Measurements from ENCODE around the gene KIAA0408.

Gene KIAA0408

GRCh38 chr6:127459231-127459641 is at the start of gene KIAA0408:
Gene KIAA0408 (minus strand): TSS chr6:127459389. CDS start chr6:127453981, 5,408 bp downstream.
- no peak for FAIRE-seq

- FAIRE-seq = no peak
Measured at GRCh38 chr6:127506894-127507293, 47.7 kb upstream of the KIAA0408 start.

GRCh38 chr6:127503022-127503421 is 43.8 kb upstream of the KIAA0408 start:
- no peak for FAIRE-seq

- FAIRE-seq = no peak
Measured at GRCh38 chr6:127497410-127497809, 38.2 kb upstream of the KIAA0408 start.

- FAIRE-seq = no peak
Measured at GRCh38 chr6:127496471-127496870, 37.3 kb upstream of the KIAA0408 start.

GRCh38 chr6:127494240-127494767 is 35.1 kb upstream of the KIAA0408 start:
- FAIRE-seq = no peak

- no peak for FAIRE-seq
Measured at GRCh38 chr6:127489248-127489647, 30.1 kb upstream of the KIAA0408 start.

- FAIRE-seq = no peak
Measured at GRCh38 chr6:127486934-127487333, 27.7 kb upstream of the KIAA0408 start.

GRCh38 chr6:127484212-127484863 is 25.1 kb upstream of the KIAA0408 start:
- FAIRE-seq = no peak

GRCh38 chr6:127483399-127484055 is 24.3 kb upstream of the KIAA0408 start:
- FAIRE-seq = no peak

GRCh38 chr6:127482325-127482724 is 23.1 kb upstream of the KIAA0408 start:
- no peak for FAIRE-seq

GRCh38 chr6:127481628-127482027 is 22.4 kb upstream of the KIAA0408 start:
- no peak for FAIRE-seq

- FAIRE-seq = no peak
Measured at GRCh38 chr6:127481111-127481510, 21.9 kb upstream of the KIAA0408 start.

GRCh38 chr6:127477658-127478057 is 18.5 kb upstream of the KIAA0408 start:
- no peak for FAIRE-seq

- FAIRE-seq = no peak
Measured at GRCh38 chr6:127475823-127476176, 16.6 kb upstream of the KIAA0408 start.

- FAIRE-seq = no peak
Measured at GRCh38 chr6:127475135-127475822, 16.1 kb upstream of the KIAA0408 start.

- no peak for FAIRE-seq
Measured at GRCh38 chr6:127471379-127472255, 12.4 kb upstream of the KIAA0408 start.

- FAIRE-seq = no peak
Measured at GRCh38 chr6:127468936-127469335, 9.7 kb upstream of the KIAA0408 start.

- no peak for FAIRE-seq
Measured at GRCh38 chr6:127466416-127466815, 7.2 kb upstream of the KIAA0408 start.

GRCh38 chr6:127464881-127465459 is 5.8 kb upstream of the KIAA0408 start:
- peak; percentile 66 for FAIRE-seq

GRCh38 chr6:127464161-127464880 is 5.1 kb upstream of the KIAA0408 start:
- FAIRE-seq = no peak

- no peak for FAIRE-seq
Measured at GRCh38 chr6:127463056-127463455, 3.9 kb upstream of the KIAA0408 start.

Data from G401.6 (cell line).